HG02623 (cell line): ENCODE data around the gene SPATS2L.

ENCODE experiments used
- ATAC-seq: cut with Tn5 transposase; IDR thresholded peaks from one replicate; pipeline ENCODE4 v1.9.1; 2021; ENCODE audit warnings: moderate library complexity; ENCODE audit not compliant: unreplicated experiment

The SPATS2L gene

GRCh38 chr2:200461846-200462710, 155.6 kb downstream of the SPATS2L start:
- no peak for ATAC-seq

- ATAC-seq, result no peak
Observed at GRCh38 chr2:200463452-200463851, 157.0 kb downstream of the SPATS2L start.

- ATAC-seq, result no peak
Observed at GRCh38 chr2:200466425-200467418, 160.2 kb downstream of the SPATS2L start.

GRCh38 chr2:200467806-200468681, 161.6 kb downstream of the SPATS2L start:
- ATAC-seq, result no peak

GRCh38 chr2:200469708-200470211, 163.3 kb downstream of the SPATS2L start:
- ATAC-seq, result no peak

- no peak for ATAC-seq
Observed at GRCh38 chr2:200470230-200470629, 163.7 kb downstream of the SPATS2L start.

GRCh38 chr2:200471324-200471848, 164.9 kb downstream of the SPATS2L start:
- peak; percentile 72 for ATAC-seq

GRCh38 chr2:200471928-200472645, 165.6 kb downstream of the SPATS2L start:
- ATAC-seq, result peak; percentile 4

- no peak for ATAC-seq
Observed at GRCh38 chr2:200472853-200473464, 166.5 kb downstream of the SPATS2L start.

GRCh38 chr2:200475795-200476194, 169.3 kb downstream of the SPATS2L start:
- ATAC-seq, result no peak

- ATAC-seq, result no peak
Observed at GRCh38 chr2:200476836-200477235, 170.3 kb downstream of the SPATS2L start.

GRCh38 chr2:200477667-200478131, 171.2 kb downstream of the SPATS2L start:
- no peak for ATAC-seq

- no peak for ATAC-seq
Observed at GRCh38 chr2:200479692-200480265, 173.3 kb downstream of the SPATS2L start.

- no peak for ATAC-seq
Observed at GRCh38 chr2:200482194-200482593, 175.7 kb downstream of the SPATS2L start.

- ATAC-seq, result peak; percentile 65
Observed at GRCh38 chr2:200483729-200484198, 177.3 kb downstream of the SPATS2L start.

GRCh38 chr2:200484934-200485333, 178.4 kb downstream of the SPATS2L start:
- no peak for ATAC-seq

- no peak for ATAC-seq
Observed at GRCh38 chr2:200486529-200486928, 180.0 kb downstream of the SPATS2L start.

GRCh38 chr2:200488169-200488568, 181.7 kb downstream of the SPATS2L start:
- ATAC-seq, result no peak
